ENCODE data around the gene PMEPA1. TPM values are rescaled to one million over a fixed set of nuclear protein-coding genes. Genes with fewer than 3 reads are reported as not detected.

Gene PMEPA1
- total RNA-seq, 1 experiment from 2014 or later: 89.8 TPM

- Histone ChIP-seq H3K27ac (ENCODE audit: low read length) (peak overlapping the region; percentile 90), H3K36me3 (ENCODE audit: control insufficient read depth, insufficient read depth, low read length) (no peaks in the 10 kb centered on the region), H3K4me1 (ENCODE audit: control insufficient read depth, insufficient read depth, low read length) (peaks cover 64% of the 10 kb centered on the region), H3K27me3 (ENCODE audit: control insufficient read depth, insufficient read depth, low read length) (no peaks in the 10 kb centered on the region), H3K9me3 (ENCODE audit: control insufficient read depth, insufficient read depth, low read depth, low read length) (no peaks in the 10 kb centered on the region), H3K4me3 (ENCODE audit: low read depth in 2 of 2, low read length in 2 of 2) (peak overlapping the region; percentile 73 to 74)
- no TSS peak for BruUV-seq (replicated peaks)
- in situ Hi-C loops (cut with HindIII; ENCODE audit: low pct_unique_long_range_greater_than_20kb, low sequenced_read_pairs): no loop called here
- ChIA-PET CTCF (interaction anchor here (0.6 kb wide), 1 partner anchor 86 kb away, joined by 3 read pairs; no protein-coding TSS in a partner anchor), POLR2A (no interaction called here)
- DNase-seq (ENCODE audit: low read depth, low spot score) (no peak), ATAC-seq (peak; percentile 22)
- TF ChIP-seq REST (IDR thresholded peaks at IDR 0.05; ENCODE audit: insufficient read depth in 1 of 2, low read depth in 2 of 2, low read length in 1 of 2) (no peak), SIN3A (IDR thresholded peaks at IDR 0.05; ENCODE audit: borderline replicate concordance, insufficient read depth, low read depth, low read length) (peak; percentile 59; the same call in 1 of the 2 replicates), TCF7L2 (IDR thresholded peaks at IDR 0.05; ENCODE audit: low read depth, low read length) (no peak)
- intact Hi-C loops (cut with micrococcal nuclease; ENCODE audit: unreplicated experiment): no loop called here
Measured at GRCh38 chr20:57707849-57708693, 1.7 kb downstream of the PMEPA1 start.

- Histone ChIP-seq H3K4me3 (ENCODE audit: low read depth in 2 of 2, low read length in 2 of 2) (peak overlapping the region; percentile 73 to 74), H3K9me3 (ENCODE audit: control insufficient read depth, insufficient read depth, low read depth, low read length) (no peaks in the 10 kb centered on the region), H3K36me3 (ENCODE audit: control insufficient read depth, insufficient read depth, low read length) (no peaks in the 10 kb centered on the region), H3K27ac (ENCODE audit: low read length) (peak overlapping the region; percentile 90), H3K4me1 (ENCODE audit: control insufficient read depth, insufficient read depth, low read length) (peaks cover 71% of the 10 kb centered on the region), H3K27me3 (ENCODE audit: control insufficient read depth, insufficient read depth, low read length) (no peaks in the 10 kb centered on the region)
- ChIA-PET POLR2A (interaction anchor here (0.6 kb wide), 1 partner anchor 466 kb away, joined by 3 read pairs; no protein-coding TSS in a partner anchor), CTCF (interaction anchor here (0.6 kb wide), 1 partner anchor 85 kb away, joined by 3 read pairs; no protein-coding TSS in a partner anchor)
- no peak for TF ChIP-seq CTCF (IDR thresholded peaks at IDR 0.05)
- no peak for TF ChIP-seq POLR2AphosphoS5 (IDR thresholded peaks at IDR 0.05; ENCODE audit: low read depth, low read length)
- TF ChIP-seq REST (IDR thresholded peaks at IDR 0.05; ENCODE audit: insufficient read depth in 1 of 2, low read depth in 2 of 2, low read length in 1 of 2): no peak
- no peak for TF ChIP-seq SIN3A (IDR thresholded peaks at IDR 0.05; ENCODE audit: borderline replicate concordance, insufficient read depth, low read depth, low read length)
- BruUV-seq (replicated peaks): no TSS peak
- in situ Hi-C loops (cut with HindIII; ENCODE audit: low pct_unique_long_range_greater_than_20kb, low sequenced_read_pairs): no loop called here
- ATAC-seq (no peak), DNase-seq (ENCODE audit: low read depth, low spot score) (no peak)
- intact Hi-C loops (cut with micrococcal nuclease; ENCODE audit: unreplicated experiment): no loop called here
Measured at GRCh38 chr20:57707320-57707719, 2.5 kb downstream of the PMEPA1 start.
